B cell (primary cell): Measurements from ENCODE around the gene PUS3. TPM values are rescaled to one million over a fixed set of nuclear protein-coding genes. Genes with fewer than 3 reads are reported as not detected.

ENCODE experiments used
- ATAC-seq: fragments of 200-7000 bp; cut with Tn5 transposase; one replicate; pipeline ENCODE4 v1.10.0; 2021; ENCODE audit warnings: low read depth, mild to moderate bottlenecking, moderate number of reproducible peaks, moderate library complexity
- CTCF ChIA-PET: fragments of 350-600 bp; sonication (Branson Sonifier 250); formaldehyde crosslinking; loops from one replicate; lab custom pipeline; 2021; ENCODE audit warnings: antibody characterized with exemption, inconsistent platforms; lab: Charles Lee
- POLR2A ChIA-PET: fragments of 350-600 bp; sonication (Branson Sonifier 250); formaldehyde crosslinking; loops from one replicate; lab custom pipeline; 2021; ENCODE audit warnings: antibody characterized with exemption; lab: Charles Lee
- DNase-seq: peaks from one replicate; pipeline ENCODE4 v3.0.0; 2013
- H2AFZ ChIP-seq: 2 replicates; pipeline ENCODE4 v1.6.1; 2012; ENCODE audit warnings: mild to moderate bottlenecking, low read depth, low read length; ENCODE audit not compliant: insufficient read depth, poor library complexity, severe bottlenecking
- H3K27ac ChIP-seq, 2 donors: 1 replicate in 1 of 2; 2 replicates in 1 of 2; pipeline ENCODE4 v1.5.1; 2012 to 2013; ENCODE audit warnings: low read length in 2 of 2, mild to moderate bottlenecking in 2 of 2, moderate library complexity in 1 of 2
- H3K27me3 ChIP-seq, 4 experiments: fragments of 200-600 bp in 1 of 4; sonication (generic) in 1 of 4; replicated peaks in 1 of 4; 1 replicate in 2 of 4; 2 replicates in 2 of 4; pipeline versions ENCODE4 v1.6.1 to v1.7.0; 2013 to 2016; ENCODE audit warnings: low read length in 3 of 4, mild to moderate bottlenecking in 2 of 4, mixed read lengths in 1 of 4, moderate library complexity in 1 of 4; ENCODE audit not compliant: insufficient read depth in 4 of 4, control insufficient read depth in 3 of 4; ENCODE audit errors: control extremely low read depth in 1 of 4
- H3K36me3 ChIP-seq, 2 experiments: replicated peaks in 1 of 2; 1 replicate in 1 of 2; 2 replicates in 1 of 2; pipeline versions ENCODE4 v1.6.1 to v1.7.1; 2013; ENCODE audit warnings: low read length in 1 of 2; ENCODE audit not compliant: insufficient read depth in 2 of 2, control insufficient read depth in 1 of 2; ENCODE audit errors: control extremely low read depth in 1 of 2, extremely low read depth in 1 of 2
- H3K4me1 ChIP-seq, 2 donors: fragments of 200-600 bp in 1 of 2; sonication (generic) in 1 of 2; 1 replicate in 1 of 2; 2 replicates in 1 of 2; pipeline versions ENCODE4 v1.5.1 to v1.6.1; 2013 to 2017; ENCODE audit warnings: low read length in 2 of 2; ENCODE audit not compliant: control insufficient read depth in 2 of 2, insufficient read depth in 2 of 2
- H3K4me2 ChIP-seq: replicated peaks from 2 replicates; pipeline ENCODE3; 2012; ENCODE audit warnings: mild to moderate bottlenecking, low read depth, low read length; ENCODE audit not compliant: poor library complexity, severe bottlenecking
- H3K4me3 ChIP-seq, 5 experiments: fragments of 200-600 bp in 1 of 5; sonication (generic) in 1 of 5; 1 replicate in 3 of 5; 2 replicates in 2 of 5; pipeline versions ENCODE4 v1.5.1 to v1.7.0; 2011 to 2016; ENCODE audit warnings: low read length in 4 of 5, mild to moderate bottlenecking in 4 of 5, low read depth in 2 of 5, control low read depth in 1 of 5, moderate library complexity in 1 of 5; ENCODE audit not compliant: insufficient read depth in 1 of 5; ENCODE audit errors: control extremely low read depth in 1 of 5, extremely low read depth in 1 of 5
- H3K79me2 ChIP-seq: fragments of 200-600 bp; sonication (generic); one replicate; pipeline ENCODE4 v1.6.0; 2016; ENCODE audit warnings: low read length; ENCODE audit not compliant: control insufficient read depth, insufficient read depth
- H3K9ac ChIP-seq: fragments of 200-600 bp; sonication (generic); 2 replicates; pipeline ENCODE4 v1.6.1; 2017; ENCODE audit warnings: mild to moderate bottlenecking, low read length, moderate library complexity
- H3K9me3 ChIP-seq, 3 donors: one replicate each; pipeline versions ENCODE4 v1.6.1 to v1.7.1; 2013; ENCODE audit warnings: low read length in 2 of 3; ENCODE audit not compliant: control insufficient read depth in 2 of 3, insufficient read depth in 1 of 3; ENCODE audit errors: control extremely low read depth in 1 of 3
- H4K20me1 ChIP-seq: 2 replicates; pipeline ENCODE4 v1.6.0; 2012; ENCODE audit warnings: mild to moderate bottlenecking, low read length; ENCODE audit not compliant: insufficient read depth, control insufficient read depth, poor library complexity, severe bottlenecking
- H3K27ac Mint-ChIP-seq: one replicate; pipeline ENCODE4 v1.8.0; 2021; ENCODE audit warnings: mixed read lengths
- H3K27me3 Mint-ChIP-seq: one replicate; pipeline ENCODE4 v1.8.0; 2021; ENCODE audit warnings: mixed read lengths
- H3K4me1 Mint-ChIP-seq: one replicate; pipeline ENCODE4 v1.8.0; 2021; ENCODE audit warnings: mixed read lengths
- H3K4me3 Mint-ChIP-seq: one replicate; pipeline ENCODE4 v1.8.0; 2021; ENCODE audit warnings: mixed read lengths
- H3K9me3 Mint-ChIP-seq: one replicate; pipeline ENCODE4 v1.8.0; 2022; ENCODE audit warnings: mixed read lengths; ENCODE audit not compliant: insufficient read depth
- CTCF ChIP-seq: fragments of 200-600 bp; IDR thresholded peaks from one replicate; pipeline ENCODE4 v1.8.0; 2022; ENCODE audit warnings: antibody characterized with exemption, mild to moderate bottlenecking
- EZH2 ChIP-seq: IDR thresholded peaks from 2 replicates; pipeline ENCODE4 v1.6.1; 2012; ENCODE audit warnings: borderline replicate concordance, low read depth, mild to moderate bottlenecking, moderate library complexity, low read length; ENCODE audit not compliant: insufficient read depth, poor library complexity, severe bottlenecking
- WGBS: methylation state at CpG from one replicate; pipeline ENCODE4 v1.1.5; 2013; ENCODE audit warnings: missing lambda C conversion rate; ENCODE audit not compliant: insufficient coverage; 5-methylcytosine and 5-hydroxymethylcytosine counted together
- intact Hi-C: fragments of 100-400 bp; cut with micrococcal nuclease; formaldehyde crosslinking; loops from one replicate; pipeline ENCODE4 v1.10.0; 2022
- polyA plus RNA-seq: library from polyadenylated mRNA; depleted of rRNA; stranded (reverse); fragments of >200 nt; gene quantifications from 2 replicates; pipeline ENCODE4 v1.2.3, GENCODE V29; 2012
- total RNA-seq, 2 donors: library from RNA; stranded (reverse); fragments of 120-200 nt in 1 of 2; gene quantifications; 1 replicate in 1 of 2; 2 replicates in 1 of 2; pipeline versions ENCODE4 v1.2.3 to v1.2.4, GENCODE V29; 2013 to 2022

The PUS3 gene
- total and polyA plus RNA-seq, 2 donors (not counting 1 experiment from before 2014, with no cell fraction given), result 2.7 to 8.1 TPM

- Mint-ChIP-seq H3K27ac (no peak overlapping the region), H3K4me1 (no peaks in the 10 kb centered on the region), H3K4me3 (no peak overlapping the region), H3K27me3 (peaks cover 3% of the 10 kb centered on the region), H3K9me3 (no peaks in the 10 kb centered on the region)
- DNase-seq (no peak), ATAC-seq (no peak)
- ChIA-PET POLR2A (no interaction called here), CTCF (no interaction called here)
- Histone ChIP-seq H3K4me1 (no peaks in the 10 kb centered on the region), H3K27me3 (no peaks in the 10 kb centered on the region), H3K79me2 (no peaks in the 10 kb centered on the region), H4K20me1 (no peaks in the 10 kb centered on the region), H3K4me3 (no peak overlapping the region), H3K9me3 (no peaks in the 10 kb centered on the region), H3K9ac (no peak overlapping the region), H3K4me2 (no peak overlapping the region), H3K36me3 (no peaks in the 10 kb centered on the region), H2AFZ (no peak overlapping the region), H3K27ac (no peak overlapping the region)
- intact Hi-C loops, result no loop called here
- TF ChIP-seq CTCF (no peak), EZH2 (no peak)
- no CpG with 5 or more reads among the region's 2 CpGs for WGBS
Observed at GRCh38 chr11:125952559-125952958, 49.6 kb upstream of the PUS3 start.

GRCh38 chr11:125951731-125952130 is 48.7 kb upstream of the PUS3 start:
- TF ChIP-seq CTCF (no peak), EZH2 (no peak)
- no peak for ATAC-seq
- Histone ChIP-seq H3K36me3 (no peaks in the 10 kb centered on the region), H3K9me3 (no peaks in the 10 kb centered on the region), H3K27me3 (no peaks in the 10 kb centered on the region), H3K4me3 (no peak overlapping the region), H3K27ac (no peak overlapping the region), H3K9ac (no peak overlapping the region), H2AFZ (no peak overlapping the region), H3K4me1 (no peaks in the 10 kb centered on the region), H3K4me2 (no peak overlapping the region), H4K20me1 (no peaks in the 10 kb centered on the region), H3K79me2 (no peaks in the 10 kb centered on the region)
- WGBS, result 68% methylated on average over 9 of the region's 11 CpGs
- Mint-ChIP-seq H3K27me3 (peaks cover 3% of the 10 kb centered on the region), H3K4me3 (no peak overlapping the region), H3K27ac (no peak overlapping the region), H3K9me3 (no peaks in the 10 kb centered on the region), H3K4me1 (no peaks in the 10 kb centered on the region)
- ChIA-PET POLR2A (no interaction called here), CTCF (no interaction called here)
- intact Hi-C loops, result no loop called here
- DNase-seq, result no peak
